GM23248 (cell line): ENCODE data around the gene TTBK2. TPM values are rescaled to one million over a fixed set of nuclear protein-coding genes. Genes with fewer than 3 reads are reported as not detected.

Experiments used
- DNase-seq: peaks from one replicate; pipeline ENCODE4 v3.0.0-alpha.2; 2015
- H2AFZ ChIP-seq: fragments of 200-600 bp; sonication (generic); 2 replicates; pipeline ENCODE4 v1.6.1; 2016; ENCODE audit warnings: antibody characterized with exemption
- H3F3A ChIP-seq: fragments of 200-600 bp; sonication (generic); 2 replicates; pipeline ENCODE4 v1.6.1; 2016; ENCODE audit warnings: mild to moderate bottlenecking, antibody characterized with exemption, mixed run types; ENCODE audit not compliant: insufficient read depth
- H3K27ac ChIP-seq: fragments of 200-600 bp; sonication (generic); 2 replicates; pipeline ENCODE4 v1.5.1; 2016; ENCODE audit warnings: mild to moderate bottlenecking
- H3K27me3 ChIP-seq: fragments of 200-600 bp; sonication (generic); replicated peaks from 2 replicates; pipeline ENCODE4 v1.6.1; 2016; ENCODE audit warnings: mild to moderate bottlenecking; ENCODE audit not compliant: insufficient read depth
- H3K36me3 ChIP-seq: fragments of 200-600 bp; sonication (generic); 2 replicates; pipeline ENCODE4 v1.6.1; 2016; ENCODE audit warnings: low read depth, mild to moderate bottlenecking
- H3K4me1 ChIP-seq: fragments of 200-600 bp; sonication (generic); 2 replicates; pipeline ENCODE4 v1.6.1; 2016; ENCODE audit warnings: mild to moderate bottlenecking; ENCODE audit not compliant: insufficient read depth
- H3K4me2 ChIP-seq: fragments of 200-600 bp; sonication (generic); one replicate; pipeline ENCODE4 v1.6.1; 2016; ENCODE audit warnings: mild to moderate bottlenecking; ENCODE audit not compliant: unreplicated experiment
- H3K4me3 ChIP-seq: fragments of 200-600 bp; sonication (generic); 2 replicates; pipeline ENCODE4 v1.5.1; 2016; ENCODE audit warnings: mild to moderate bottlenecking
- H3K79me2 ChIP-seq: fragments of 200-600 bp; sonication (generic); 2 replicates; pipeline ENCODE4 v1.6.1; 2016; ENCODE audit warnings: mild to moderate bottlenecking; ENCODE audit not compliant: insufficient read depth
- H3K9ac ChIP-seq: fragments of 200-600 bp; sonication (generic); 2 replicates; pipeline ENCODE4 v1.6.1; 2016; ENCODE audit warnings: mild to moderate bottlenecking
- H3K9me2 ChIP-seq: fragments of 200-600 bp; sonication (generic); 2 replicates; pipeline ENCODE4 v1.6.1; 2016; ENCODE audit warnings: mixed run types, mild to moderate bottlenecking, moderate library complexity; ENCODE audit not compliant: insufficient read depth
- H3K9me3 ChIP-seq: fragments of 200-600 bp; sonication (generic); one replicate; pipeline ENCODE4 v1.6.1; 2017; ENCODE audit warnings: low read depth
- H4K20me1 ChIP-seq: fragments of 200-600 bp; sonication (generic); 2 replicates; pipeline ENCODE4 v1.6.0; 2016; ENCODE audit not compliant: insufficient read depth
- EZH2 ChIP-seq: fragments of 200-600 bp; sonication (generic); IDR thresholded peaks from 2 replicates; pipeline ENCODE4 v1.6.1; 2018; ENCODE audit warnings: antibody characterized with exemption, mild to moderate bottlenecking; ENCODE audit not compliant: insufficient read depth, poor library complexity, severe bottlenecking
- EZH2phosphoT487 ChIP-seq: fragments of 200-600 bp; sonication (generic); IDR thresholded peaks from 2 replicates; pipeline ENCODE4 v1.6.1; 2018; ENCODE audit warnings: antibody characterized with exemption, moderate library complexity, mild to moderate bottlenecking, low read depth; ENCODE audit not compliant: insufficient read depth
- WGBS, 2 experiments: methylation state at CpG; one replicate each; pipeline ENCODE4 v1.1.6; 2015 to 2017; ENCODE audit warnings: low lambda C conversion rate in 2 of 2, low coverage in 1 of 2; ENCODE audit errors: missing lambda C conversion rate in 2 of 2; 5-methylcytosine and 5-hydroxymethylcytosine counted together
- in situ Hi-C: fragments of 300-500 bp; cut with MboI; formaldehyde crosslinking; loops from 2 replicates; pipeline ENCODE4 v1.15.0; 2020
- polyA plus RNA-seq: library from polyadenylated mRNA; unstranded; fragments of >200 nt; fragmentation: Nextera tagmentation; extraction: Ambion mirVana; gene quantifications from 2 replicates; pipeline ENCODE4 v1.2.1, GENCODE V29; 2016
- total RNA-seq: library from RNA; depleted of rRNA; stranded (reverse); fragments of >200 nt; shearing (Covaris generic); gene quantifications from 2 replicates; pipeline ENCODE4 v1.2.3, GENCODE V29; 2014

The TTBK2 gene
- total and polyA plus RNA-seq, 2 experiments from 2014 or later = 5.1 to 6.3 TPM

DNA sequence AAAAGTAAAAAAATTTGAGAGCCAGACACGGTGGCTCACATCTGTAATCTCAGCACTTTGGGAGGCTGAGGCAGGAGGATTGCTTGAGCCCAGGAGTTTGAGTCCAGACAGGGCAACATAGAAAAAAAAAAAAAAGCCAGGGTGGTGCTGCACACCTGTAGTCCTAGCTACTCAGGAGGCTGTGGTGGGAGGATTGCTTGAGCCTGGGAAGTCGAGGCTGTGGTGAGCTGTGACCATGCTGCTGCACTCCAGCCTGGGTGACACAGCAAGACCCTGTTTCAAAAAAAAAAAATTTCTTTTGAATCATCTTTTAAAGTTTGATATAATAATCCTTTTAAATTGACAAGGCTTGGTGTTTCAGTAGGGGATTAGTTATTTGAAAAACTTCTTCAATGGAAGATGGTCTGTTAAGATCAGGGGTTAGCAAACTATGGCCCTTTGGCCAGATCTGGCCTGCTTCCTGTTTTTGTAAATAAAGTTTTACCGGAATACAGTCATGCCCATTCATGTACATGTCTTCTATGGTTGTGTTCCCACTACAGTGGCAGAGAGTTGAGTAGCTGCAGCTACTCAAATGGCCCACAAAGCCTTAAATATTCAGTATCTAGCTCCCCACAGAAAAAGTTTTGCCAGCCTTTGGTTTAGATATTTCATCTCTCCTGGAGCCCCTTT is 212.6 kb downstream of the TTBK2 start:
- WGBS, 2 experiments = 70 to 76% methylated on average over 3 of the region's 3 CpGs
- no peaks in the 10 kb centered on the region for H3K9me2 ChIP-seq
- TF ChIP-seq EZH2phosphoT487 = no peak
- in situ Hi-C loops = no loop called here
- no peak overlapping the region; the same call in 1 of the 2 replicates for H2AFZ ChIP-seq
- H3K4me1 ChIP-seq = no peaks in the 10 kb centered on the region
- no peaks in the 10 kb centered on the region for H3K79me2 ChIP-seq
- H3K4me3 ChIP-seq = no peak overlapping the region
- no peak overlapping the region for H3K27ac ChIP-seq
- DNase-seq = no peak
- no peaks in the 10 kb centered on the region for H3K36me3 ChIP-seq
- no peaks in the 10 kb centered on the region for H3F3A ChIP-seq
- no peaks in the 10 kb centered on the region for H3K27me3 ChIP-seq
- H3K4me2 ChIP-seq = no peak overlapping the region
- no peaks in the 10 kb centered on the region for H3K9me3 ChIP-seq
- H4K20me1 ChIP-seq = no peaks in the 10 kb centered on the region
- H3K9ac ChIP-seq = no peak overlapping the region

DNA sequence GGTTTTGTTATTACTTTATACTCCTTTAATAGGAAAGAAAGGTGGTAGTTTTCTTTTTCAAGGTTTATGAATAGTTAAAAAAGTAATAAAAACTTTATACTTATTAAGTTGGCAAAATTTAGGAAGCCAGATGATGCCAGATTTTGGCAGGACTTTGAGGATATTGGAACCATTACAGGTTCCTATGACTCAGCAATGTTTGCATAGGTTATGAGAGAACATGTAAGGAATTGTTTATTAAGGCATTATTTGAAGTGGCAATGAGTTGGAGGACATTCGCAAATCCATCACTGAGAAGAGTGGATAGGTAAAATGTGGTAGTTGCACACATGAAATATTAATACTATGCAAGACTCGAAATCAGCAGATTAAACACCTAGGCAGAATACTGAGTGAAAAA is 213.5 kb downstream of the TTBK2 start:
- Histone ChIP-seq H3K36me3 (no peaks in the 10 kb centered on the region), H4K20me1 (no peaks in the 10 kb centered on the region), H3F3A (no peaks in the 10 kb centered on the region), H3K4me3 (no peak overlapping the region), H3K27ac (no peak overlapping the region), H3K9me3 (no peaks in the 10 kb centered on the region), H3K4me1 (no peaks in the 10 kb centered on the region), H3K4me2 (no peak overlapping the region), H3K9ac (no peak overlapping the region), H3K79me2 (no peaks in the 10 kb centered on the region), H3K9me2 (no peaks in the 10 kb centered on the region), H3K27me3 (no peaks in the 10 kb centered on the region), H2AFZ (no peak overlapping the region)
- peak; percentile 52 for DNase-seq
- WGBS, 2 experiments = 47 to 51% methylated on average over 2 of the region's 2 CpGs
- in situ Hi-C loops = no loop called here
- no peak for TF ChIP-seq EZH2
- no peak for TF ChIP-seq EZH2phosphoT487

DNA sequence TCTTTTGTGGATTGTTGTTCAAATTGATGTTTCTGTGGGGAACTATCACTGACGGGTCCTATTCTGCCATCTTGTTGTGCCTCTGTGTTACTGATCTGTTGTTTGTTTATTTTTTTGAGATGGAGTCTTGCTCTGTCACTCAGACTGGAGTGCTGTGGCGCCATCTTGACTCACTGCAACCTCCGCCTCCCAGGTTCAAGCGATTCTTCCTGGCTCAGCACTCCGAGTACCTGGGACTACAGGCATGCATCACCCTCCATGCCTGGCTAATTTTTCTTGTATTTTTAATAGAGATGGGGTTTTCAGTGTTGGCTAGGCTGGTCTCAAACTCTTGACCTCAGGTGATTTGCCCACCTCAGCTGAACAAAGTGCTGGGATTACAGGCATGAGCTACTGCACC is 215.2 kb downstream of the TTBK2 start:
- Histone ChIP-seq H2AFZ (no peak overlapping the region), H3K36me3 (no peaks in the 10 kb centered on the region), H4K20me1 (no peaks in the 10 kb centered on the region), H3K27me3 (no peaks in the 10 kb centered on the region), H3K4me3 (no peak overlapping the region), H3K9me3 (no peaks in the 10 kb centered on the region), H3K27ac (no peak overlapping the region), H3K4me2 (no peak overlapping the region), H3K9me2 (no peaks in the 10 kb centered on the region), H3K79me2 (no peaks in the 10 kb centered on the region), H3F3A (no peaks in the 10 kb centered on the region), H3K9ac (no peak overlapping the region), H3K4me1 (no peaks in the 10 kb centered on the region)
- whole genome bisulfite sequencing, 2 experiments = 90 to 95% methylated on average over 5 of the region's 5 CpGs
- in situ Hi-C loops = no loop called here
- TF ChIP-seq EZH2 (no peak), EZH2phosphoT487 (no peak)
- DNase-seq = no peak

DNA sequence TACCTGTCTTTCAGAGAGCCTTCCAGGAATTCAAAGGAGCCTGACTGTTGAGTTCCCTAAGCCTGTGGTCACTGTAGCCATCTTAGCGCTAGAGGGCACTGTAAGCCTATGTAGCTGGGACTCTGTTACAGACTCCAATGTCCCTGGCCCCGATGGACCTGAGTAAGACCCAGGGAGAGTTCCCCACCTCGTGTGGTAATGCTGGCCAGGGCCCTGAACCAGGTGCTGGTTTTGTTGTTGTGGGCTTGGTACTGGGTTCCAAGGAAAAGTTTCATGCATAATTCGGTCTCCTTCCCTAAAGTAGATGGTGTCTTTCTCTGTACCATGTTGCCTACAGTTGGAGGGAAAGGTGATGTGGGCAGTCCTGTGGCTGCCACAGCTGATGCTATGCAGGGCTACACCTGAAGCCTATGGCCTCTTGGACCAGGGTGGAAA is 216.1 kb downstream of the TTBK2 start:
- no peak overlapping the region for H3K9ac ChIP-seq
- no peaks in the 10 kb centered on the region for H3F3A ChIP-seq
- H3K4me2 ChIP-seq = no peak overlapping the region
- no peak overlapping the region for H3K27ac ChIP-seq
- TF ChIP-seq EZH2phosphoT487 (no peak), EZH2 (no peak)
- no peaks in the 10 kb centered on the region for H3K9me3 ChIP-seq
- H3K4me1 ChIP-seq = no peaks in the 10 kb centered on the region
- H3K79me2 ChIP-seq = no peaks in the 10 kb centered on the region
- in situ Hi-C loops = no loop called here
- 25 to 27% methylated on average over 4 of the region's 4 CpGs for WGBS, 2 experiments
- H3K36me3 ChIP-seq = no peaks in the 10 kb centered on the region
- DNase-seq = peak; percentile 83
- H3K4me3 ChIP-seq = no peak overlapping the region
- no peaks in the 10 kb centered on the region for H3K9me2 ChIP-seq
- no peaks in the 10 kb centered on the region for H4K20me1 ChIP-seq
- H2AFZ ChIP-seq = no peak overlapping the region
- no peaks in the 10 kb centered on the region for H3K27me3 ChIP-seq
